COLO668 (cell line): ENCODE data around the gene FAM184B.
A peak's percentile ranks its signal among the peaks of the same experiment; 100 is the strongest.
"Not testable (repeated sequence)": the region's sequence is repeated elsewhere in the genome, so short reads cannot be mapped to it uniquely, and the experiment has no call there.

Experiments
- DNase-seq: peaks from one replicate; lab custom pipeline; 2025; ENCODE audit not compliant: unreplicated experiment; lab: John Stamatoyannopoulos, UW

The FAM184B gene

GRCh38 chr4:17690135-17690534, 91.3 kb downstream of the FAM184B start:
- DNase-seq: no peak

GRCh38 chr4:17688011-17688441, 93.4 kb downstream of the FAM184B start:
- no peak for DNase-seq

- no peak for DNase-seq
These were observed 94.1 kb downstream of the FAM184B start for GRCh38 chr4:17687237-17687857.

GRCh38 chr4:17684648-17685047, 96.8 kb downstream of the FAM184B start:
- DNase-seq: not testable (repeated sequence)

- no peak for DNase-seq
These were observed 99.2 kb downstream of the FAM184B start for GRCh38 chr4:17682222-17682566.

GRCh38 chr4:17681281-17682221, 99.9 kb downstream of the FAM184B start:
- no peak for DNase-seq

- DNase-seq: no peak
These were observed 100.7 kb downstream of the FAM184B start for GRCh38 chr4:17680559-17681280.

- no peak for DNase-seq
These were observed 111.0 kb downstream of the FAM184B start for GRCh38 chr4:17670423-17670822.

GRCh38 chr4:17667653-17668201, 113.7 kb downstream of the FAM184B start:
- DNase-seq: peak; percentile 71

GRCh38 chr4:17667253-17667652, 114.2 kb downstream of the FAM184B start:
- DNase-seq: peak; percentile 22

GRCh38 chr4:17665852-17666251, 115.6 kb downstream of the FAM184B start:
- DNase-seq: no peak

- DNase-seq: no peak
These were observed 116.1 kb downstream of the FAM184B start for GRCh38 chr4:17665346-17665745.

- DNase-seq: no peak
These were observed 116.7 kb downstream of the FAM184B start for GRCh38 chr4:17664755-17665154.

GRCh38 chr4:17662694-17663093, 118.7 kb downstream of the FAM184B start:
- DNase-seq: no peak

- not testable (repeated sequence) for DNase-seq
These were observed 122.2 kb downstream of the FAM184B start for GRCh38 chr4:17659196-17659595.

- DNase-seq: no peak
These were observed 123.6 kb downstream of the FAM184B start for GRCh38 chr4:17657849-17658248.

- no peak for DNase-seq
These were observed 124.3 kb downstream of the FAM184B start for GRCh38 chr4:17657090-17657489.

GRCh38 chr4:17654701-17655100, 126.7 kb downstream of the FAM184B start:
- DNase-seq: no peak

- no peak for DNase-seq
These were observed 131.0 kb downstream of the FAM184B start for GRCh38 chr4:17650406-17650805.

- no peak for DNase-seq
These were observed 133.5 kb downstream of the FAM184B start for GRCh38 chr4:17647927-17648326.

- DNase-seq: no peak
These were observed 134.1 kb downstream of the FAM184B start for GRCh38 chr4:17647176-17647806.
